Measurements from ENCODE around the gene MARK2.

Gene MARK2

DNA sequence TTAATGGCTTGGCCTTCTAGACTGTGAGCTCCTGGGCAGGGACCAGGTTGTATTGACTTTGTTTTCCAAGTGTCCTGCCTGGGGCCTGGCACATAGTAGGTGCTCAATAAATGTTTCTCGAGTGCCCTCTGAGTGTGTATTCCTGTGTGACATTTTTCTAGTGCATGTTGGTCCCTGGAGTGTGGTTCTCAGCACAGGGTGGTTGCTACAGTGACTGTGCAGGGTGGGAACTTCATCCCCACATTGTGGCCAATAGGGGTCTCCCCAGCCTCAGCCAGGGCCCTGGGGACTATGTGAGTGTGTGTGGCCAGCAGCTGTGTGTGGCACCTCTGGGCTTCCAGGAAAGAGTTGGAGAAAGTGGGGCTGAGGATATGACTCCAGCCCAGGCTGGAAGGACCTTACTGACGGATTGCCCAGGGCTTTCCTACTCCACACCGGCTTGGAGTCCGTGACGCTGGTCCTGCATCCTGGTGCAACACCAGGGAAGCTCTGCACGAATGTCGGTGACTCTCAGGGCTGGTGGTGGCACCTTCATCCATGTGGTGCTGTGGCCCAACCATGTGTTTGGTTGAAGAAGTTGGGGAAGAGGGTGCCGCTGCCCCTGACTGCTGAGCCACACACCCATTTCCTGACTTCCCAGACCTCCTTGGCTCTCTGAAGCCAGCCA lies 9.0 kb upstream of the MARK2 start:
- DNase-seq (ENCODE audit: low spot score) (no peak), FAIRE-seq (no peak)

GRCh38 chr11:63831326-63831725 lies 7.6 kb upstream of the MARK2 start:
- DNase-seq (ENCODE audit: low spot score) (no peak), FAIRE-seq (no peak)

- FAIRE-seq = no peak
Measured at GRCh38 chr11:63832336-63832735, 6.6 kb upstream of the MARK2 start.

GRCh38 chr11:63833048-63833447 lies 5.9 kb upstream of the MARK2 start:
- no peak for FAIRE-seq
- DNase-seq (ENCODE audit: low spot score) = no peak

More at GRCh38 chr11:63832336-63832735, 6.6 kb upstream of the MARK2 start:
- DNase-seq (ENCODE audit: low spot score) = no peak

DNA sequence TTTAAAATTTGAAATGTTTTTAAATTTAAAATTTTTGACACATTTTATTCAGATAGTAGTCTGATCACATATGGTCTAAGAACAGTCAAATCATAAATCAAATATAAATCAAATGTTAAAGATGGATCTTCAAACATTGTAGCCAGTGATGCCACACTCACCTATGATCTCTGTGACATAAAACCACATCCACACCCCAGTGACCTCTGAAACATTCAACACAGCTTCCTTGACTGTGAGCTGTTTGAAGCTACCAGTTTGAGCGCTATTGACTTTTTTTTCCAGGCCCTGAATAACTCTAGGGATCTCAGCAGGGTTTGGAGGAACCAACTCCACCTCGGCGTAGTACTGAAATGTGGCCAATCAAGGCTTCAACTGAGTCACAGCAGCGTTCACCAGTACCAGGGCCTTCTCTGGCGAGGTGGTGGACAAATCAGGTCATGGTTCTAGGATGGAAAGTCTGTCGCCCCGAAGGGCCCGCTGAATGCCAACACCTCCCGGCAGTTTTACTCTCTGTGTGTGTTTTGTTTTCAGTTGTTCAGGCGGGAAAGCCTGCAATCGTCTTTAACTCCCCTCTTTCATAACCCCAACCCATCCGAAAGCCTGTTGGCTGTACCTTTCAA lies 4.3 kb upstream of the MARK2 start:
- FAIRE-seq (no peak), DNase-seq (ENCODE audit: low spot score) (no peak)

DNA sequence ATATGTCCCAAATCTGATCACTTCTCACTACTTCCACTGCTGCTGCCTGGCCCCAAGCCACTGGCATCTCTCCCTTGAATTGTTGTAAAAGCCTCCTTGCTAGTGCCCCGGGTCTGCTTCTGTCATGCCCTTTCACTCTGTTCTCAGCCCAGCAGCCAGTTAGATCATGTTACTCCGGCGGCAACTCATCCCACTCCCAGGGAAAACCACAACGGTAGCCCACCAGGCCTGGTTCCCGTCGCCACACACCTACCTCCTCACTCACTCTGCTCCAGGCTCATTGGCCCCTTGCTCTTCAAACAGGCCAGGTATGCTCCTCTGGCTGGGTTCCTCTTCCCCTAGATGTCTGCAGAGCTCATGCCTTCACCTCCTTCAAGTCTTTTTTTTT lies 3.8 kb upstream of the MARK2 start:
- FAIRE-seq = no peak
- no peak for DNase-seq (ENCODE audit: low spot score)

GRCh38 chr11:63837027-63837688 lies 1.8 kb upstream of the MARK2 start:
- FAIRE-seq (no peak), DNase-seq (ENCODE audit: low spot score) (peak; percentile 81)

DNA sequence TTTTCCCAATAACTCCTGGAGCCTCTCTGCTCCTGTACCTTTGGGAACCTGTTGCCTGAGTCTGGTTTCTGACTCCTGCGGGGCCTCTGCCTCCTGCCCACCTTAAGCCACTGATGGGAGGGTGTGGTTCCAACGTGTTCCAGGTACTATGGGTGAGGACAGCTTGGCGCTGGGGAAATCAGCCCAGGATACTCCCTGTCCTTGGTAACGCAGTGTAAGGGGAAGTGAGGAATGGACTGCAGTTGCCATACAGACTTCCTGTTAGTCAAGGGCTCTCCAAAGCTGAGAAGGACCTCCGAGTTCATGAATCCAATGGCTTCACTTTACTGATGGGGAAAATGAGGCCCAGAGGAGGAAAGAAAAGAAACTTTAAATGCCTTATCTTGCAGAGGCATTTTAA lies 1.2 kb upstream of the MARK2 start:
- DNase-seq (ENCODE audit: low spot score) (no peak), FAIRE-seq (no peak)

- FAIRE-seq = no peak
Measured at GRCh38 chr11:63838150-63838677, 696 bp upstream of the MARK2 start.

GRCh38 chr11:63839508-63840355 lies 822 bp downstream of the MARK2 start:
- no peak for FAIRE-seq

More at GRCh38 chr11:63838150-63838677, 696 bp upstream of the MARK2 start:
- no peak for DNase-seq (ENCODE audit: low spot score)

GRCh38 chr11:63840356-63841060 lies 1.6 kb downstream of the MARK2 start:
- DNase-seq (ENCODE audit: low spot score) (no peak), FAIRE-seq (no peak)

More at GRCh38 chr11:63839508-63840355, 822 bp downstream of the MARK2 start:
- no peak for DNase-seq (ENCODE audit: low spot score)

DNA sequence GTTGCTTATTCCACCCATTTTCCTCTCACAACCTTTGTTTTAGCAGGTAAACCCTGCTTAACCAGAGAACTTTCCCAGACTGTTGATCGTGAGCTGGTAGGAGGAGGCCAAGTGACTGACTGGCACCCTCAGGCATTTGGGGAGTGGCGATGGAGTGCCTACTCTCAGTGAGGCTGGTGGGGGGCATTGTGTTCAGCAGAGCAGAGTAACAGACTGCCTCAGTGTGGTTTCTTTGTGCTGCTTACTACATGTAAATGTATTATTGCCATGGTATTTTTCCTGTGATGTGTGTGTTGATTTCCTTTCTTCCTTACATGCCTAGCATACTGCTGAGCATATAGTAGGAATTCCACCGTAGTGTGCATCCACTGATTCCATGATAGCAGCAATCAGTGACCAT lies 2.6 kb downstream of the MARK2 start:
- FAIRE-seq = no peak
- DNase-seq (ENCODE audit: low spot score) = no peak

- DNase-seq (ENCODE audit: low spot score) = no peak
- no peak for FAIRE-seq
Measured at GRCh38 chr11:63843041-63843440, 4.1 kb downstream of the MARK2 start.

GRCh38 chr11:63844836-63845235 lies 5.9 kb downstream of the MARK2 start:
- FAIRE-seq = no peak
- DNase-seq (ENCODE audit: low spot score) = no peak

GRCh38 chr11:63845303-63845702 lies 6.4 kb downstream of the MARK2 start:
- DNase-seq (ENCODE audit: low spot score) (no peak), FAIRE-seq (no peak)

DNA sequence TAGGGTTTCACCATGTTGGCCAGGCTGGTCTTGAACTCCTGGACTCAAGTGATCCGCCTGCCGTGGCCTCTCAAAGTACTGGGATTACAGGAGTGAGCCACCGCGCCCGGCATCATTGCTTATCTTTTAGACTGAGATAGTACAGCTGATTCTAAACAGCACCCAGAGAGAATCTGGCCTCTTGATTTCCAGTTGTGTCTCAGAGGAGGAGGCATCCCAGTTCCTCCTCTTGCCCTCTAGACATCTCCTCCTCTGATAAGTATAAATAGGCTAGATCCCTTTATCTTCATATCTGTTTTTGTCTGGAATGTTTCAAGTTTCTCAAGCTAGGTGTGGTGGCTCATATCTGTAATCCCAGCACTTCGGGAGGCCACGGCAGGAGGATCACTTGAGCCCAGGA lies 7.0 kb downstream of the MARK2 start:
- FAIRE-seq = no peak
- no peak for DNase-seq (ENCODE audit: low spot score)

DNA sequence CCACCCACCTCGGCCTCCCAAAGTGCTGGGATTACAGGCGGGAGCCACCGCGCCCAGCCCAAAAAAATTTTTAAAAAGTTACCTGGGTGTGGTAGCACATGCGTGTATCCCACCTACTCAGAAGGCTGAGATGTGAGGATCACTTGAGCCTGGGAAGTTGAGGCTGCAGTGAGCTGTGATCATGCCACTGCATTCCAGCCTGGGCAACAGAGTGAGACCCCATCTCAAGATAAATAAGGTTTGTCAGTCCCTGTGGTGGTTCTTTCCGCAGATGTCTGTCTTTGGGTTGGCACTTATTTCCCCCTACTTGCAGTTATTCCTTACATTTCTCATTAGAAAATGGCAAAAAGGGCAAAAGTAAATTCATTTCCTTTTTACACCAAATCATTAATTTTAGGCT lies 8.0 kb downstream of the MARK2 start:
- FAIRE-seq (no peak), DNase-seq (ENCODE audit: low spot score) (no peak)

- FAIRE-seq (no peak), DNase-seq (ENCODE audit: low spot score) (no peak)
Measured at GRCh38 chr11:63847363-63847762, 8.5 kb downstream of the MARK2 start.

DNA sequence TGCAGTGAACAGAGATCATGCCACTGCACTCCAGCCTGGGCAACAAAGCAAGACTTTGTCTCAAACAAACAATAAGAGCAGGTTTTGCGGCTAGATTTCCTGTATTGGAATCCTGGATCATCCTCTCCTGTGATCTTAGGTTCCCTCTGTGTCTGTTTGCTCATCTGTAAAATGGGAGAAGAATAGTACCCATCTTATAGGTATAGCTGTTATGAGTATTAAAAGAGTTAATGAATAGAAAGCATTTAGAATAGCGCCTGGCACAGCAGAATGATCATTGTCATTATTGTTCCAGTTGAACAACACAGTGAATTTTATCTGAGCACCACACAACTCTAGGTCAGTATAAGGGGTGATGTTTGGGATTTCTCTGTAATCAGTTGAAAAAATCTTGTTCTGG lies 10.8 kb downstream of the MARK2 start:
- FAIRE-seq = no peak
- no peak for DNase-seq (ENCODE audit: low spot score)

GRCh38 chr11:63850920-63851319 lies 12.0 kb downstream of the MARK2 start:
- DNase-seq (ENCODE audit: low spot score) (no peak), FAIRE-seq (no peak)

DNA sequence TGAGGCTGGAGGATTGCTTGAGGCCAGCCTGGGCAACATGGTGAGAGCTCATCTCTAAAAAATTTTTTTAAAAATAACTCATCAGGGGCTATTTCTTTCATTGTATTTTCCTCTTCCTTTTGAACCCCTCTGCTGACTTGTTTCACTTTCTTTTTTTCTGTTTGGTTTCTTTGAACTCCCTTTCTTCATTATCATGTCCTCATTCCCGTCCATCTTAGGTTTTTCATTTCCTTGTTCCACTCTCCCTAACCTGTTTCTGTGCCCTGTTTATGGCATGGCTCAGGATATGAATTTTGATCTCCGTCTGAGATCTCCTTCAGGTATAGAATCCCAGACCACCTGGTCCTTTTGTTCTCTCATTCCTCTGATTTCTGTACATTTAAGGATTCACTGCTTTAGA lies 12.5 kb downstream of the MARK2 start:
- DNase-seq (ENCODE audit: low spot score) = no peak
- no peak for FAIRE-seq
